WTC11 (cell line): Measurements from ENCODE around the gene SEMA4D. TPM values are rescaled to one million over a fixed set of nuclear protein-coding genes. Genes with fewer than 3 reads are reported as not detected.
A peak's percentile ranks its signal among the peaks of the same experiment; 100 is the strongest.

Source experiments
- ATAC-seq: fragments of 200-7000 bp; cut with Tn5 transposase; 2 replicates; pipeline ENCODE4 v1.10.0; 2021; ENCODE audit warnings: mild to moderate bottlenecking, moderate library complexity
- CTCF ChIA-PET: fragments of 300-600 bp; sonication (Branson Sonifier 250); formaldehyde crosslinking; loops from one replicate; lab custom pipeline; 2021; ENCODE audit warnings: antibody characterized with exemption; lab: Charles Lee
- POLR2A ChIA-PET: fragments of 350-600 bp; sonication (Branson Sonifier 250); formaldehyde crosslinking; loops from one replicate; lab custom pipeline; 2021; ENCODE audit warnings: antibody characterized with exemption; lab: Charles Lee
- DNase-seq: peaks from one replicate; pipeline ENCODE4 v3.0.0; 2021; ENCODE audit warnings: low spot score
- H3K27ac Mint-ChIP-seq: 2 replicates; pipeline ENCODE4 v1.8.0; 2021; ENCODE audit warnings: mixed read lengths
- H3K27me3 Mint-ChIP-seq: 2 replicates; pipeline ENCODE4 v1.8.0; 2021; ENCODE audit warnings: low read depth, mild to moderate bottlenecking, moderate library complexity, mixed read lengths
- H3K36me3 Mint-ChIP-seq: 2 replicates; pipeline ENCODE4 v1.8.0; 2021; ENCODE audit warnings: mixed read lengths
- H3K4me1 Mint-ChIP-seq: 2 replicates; pipeline ENCODE4 v1.8.0; 2022; ENCODE audit warnings: mixed read lengths
- H3K4me3 Mint-ChIP-seq: 2 replicates; pipeline ENCODE4 v1.8.0; 2021; ENCODE audit warnings: mild to moderate bottlenecking, moderate library complexity, mixed read lengths
- H3K9me3 Mint-ChIP-seq: 2 replicates; pipeline ENCODE4 v1.8.0; 2021; ENCODE audit warnings: mixed read lengths
- ATF1 ChIP-seq: sonication (generic); formaldehyde crosslinking; IDR thresholded peaks from 2 replicates; pipeline ENCODE4 v1.8.1; 2023; ENCODE audit warnings: mild to moderate bottlenecking, moderate library complexity, missing genetic modification reagents
- CREB1 ChIP-seq: sonication (generic); formaldehyde crosslinking; IDR thresholded peaks from 2 replicates; pipeline ENCODE4 v1.8.0; 2023; ENCODE audit warnings: mild to moderate bottlenecking, missing genetic modification reagents
- FOXJ3 ChIP-seq: sonication (generic); formaldehyde crosslinking; IDR thresholded peaks from 2 replicates; pipeline ENCODE4 v1.9.0; 2021; ENCODE audit warnings: missing genetic modification reagents, mild to moderate bottlenecking, borderline replicate concordance
- FOXK1 ChIP-seq: sonication (generic); formaldehyde crosslinking; IDR thresholded peaks from 2 replicates; pipeline ENCODE4 v1.8.0; 2022; ENCODE audit warnings: mild to moderate bottlenecking, moderate library complexity, missing genetic modification reagents
- GRHL2 ChIP-seq: fragments of 250-450 bp; sonication (Bioruptor Pico); IDR thresholded peaks from 2 replicates; pipeline ENCODE4 v1.8.0; 2022; ENCODE audit warnings: mild to moderate bottlenecking, moderate library complexity; ENCODE audit not compliant: insufficient replicate concordance, severe bottlenecking
- GTF2I ChIP-seq: fragments of 250-450 bp; sonication (Bioruptor Pico); conservative IDR thresholded peaks from 2 replicates; pipeline ENCODE4 v1.4.0; 2021; ENCODE audit warnings: mild to moderate bottlenecking
- NFATC4 ChIP-seq: fragments of 250-450 bp; sonication (Bioruptor Pico); IDR thresholded peaks from 2 replicates; pipeline ENCODE4 v1.9.0; 2021; ENCODE audit warnings: mild to moderate bottlenecking
- NFE2L1 ChIP-seq: sonication (generic); formaldehyde crosslinking; IDR thresholded peaks from 2 replicates; pipeline ENCODE4 v1.8.1; 2023; ENCODE audit warnings: missing genetic modification reagents
- RELA ChIP-seq: sonication (generic); formaldehyde crosslinking; IDR thresholded peaks from 2 replicates; pipeline ENCODE4 v1.8.1; 2022; ENCODE audit warnings: missing genetic modification reagents, mild to moderate bottlenecking, borderline replicate concordance
- TP53 ChIP-seq: sonication (generic); formaldehyde crosslinking; IDR thresholded peaks from 2 replicates; pipeline ENCODE4 v1.8.1; 2023; ENCODE audit warnings: mild to moderate bottlenecking, missing genetic modification reagents
- ZNF396 ChIP-seq: fragments of 250-450 bp; sonication (Bioruptor Pico); IDR thresholded peaks from 2 replicates; pipeline ENCODE4 v1.8.0; 2021; ENCODE audit warnings: mild to moderate bottlenecking, moderate library complexity, borderline replicate concordance
- total RNA-seq: library from RNA; stranded (reverse); gene quantifications from 3 replicates; pipeline ENCODE4 v1.2.3, GENCODE V29; 2021
- TF ChIP-seq, protein P1 (sequence below): fragments of 250-450 bp; sonication (Bioruptor Pico); conservative IDR thresholded peaks from 2 replicates; pipeline ENCODE4 v1.9.0; 2021; ENCODE audit warnings: mild to moderate bottlenecking
- TF ChIP-seq, protein P2 (sequence below): sonication (generic); formaldehyde crosslinking; IDR thresholded peaks from 2 replicates; pipeline ENCODE4 v1.8.0; 2023; ENCODE audit warnings: mild to moderate bottlenecking, missing genetic modification reagents
- TF ChIP-seq, protein P3 (sequence below): fragments of 250-450 bp; sonication (Bioruptor Pico); IDR thresholded peaks from 2 replicates; pipeline ENCODE4 v1.9.0; 2021; ENCODE audit warnings: moderate library complexity, mild to moderate bottlenecking, inconsistent platforms, borderline replicate concordance
- TF ChIP-seq, protein P4 (sequence below): fragments of 250-450 bp; sonication (Bioruptor Pico); IDR thresholded peaks from 2 replicates; pipeline ENCODE4 v1.9.0; 2021; ENCODE audit warnings: mild to moderate bottlenecking
- TF ChIP-seq, protein P5 (sequence below): sonication (generic); formaldehyde crosslinking; IDR thresholded peaks from 2 replicates; pipeline ENCODE4 v1.8.0; 2022; ENCODE audit warnings: mild to moderate bottlenecking, missing genetic modification reagents
- TF ChIP-seq, protein P6 (sequence below): sonication (generic); formaldehyde crosslinking; IDR thresholded peaks from 2 replicates; pipeline ENCODE4 v1.8.1; 2023; ENCODE audit warnings: mild to moderate bottlenecking, missing genetic modification reagents

The SEMA4D gene
- total RNA-seq, 1 experiment from 2014 or later = 67.8 TPM

DNA sequence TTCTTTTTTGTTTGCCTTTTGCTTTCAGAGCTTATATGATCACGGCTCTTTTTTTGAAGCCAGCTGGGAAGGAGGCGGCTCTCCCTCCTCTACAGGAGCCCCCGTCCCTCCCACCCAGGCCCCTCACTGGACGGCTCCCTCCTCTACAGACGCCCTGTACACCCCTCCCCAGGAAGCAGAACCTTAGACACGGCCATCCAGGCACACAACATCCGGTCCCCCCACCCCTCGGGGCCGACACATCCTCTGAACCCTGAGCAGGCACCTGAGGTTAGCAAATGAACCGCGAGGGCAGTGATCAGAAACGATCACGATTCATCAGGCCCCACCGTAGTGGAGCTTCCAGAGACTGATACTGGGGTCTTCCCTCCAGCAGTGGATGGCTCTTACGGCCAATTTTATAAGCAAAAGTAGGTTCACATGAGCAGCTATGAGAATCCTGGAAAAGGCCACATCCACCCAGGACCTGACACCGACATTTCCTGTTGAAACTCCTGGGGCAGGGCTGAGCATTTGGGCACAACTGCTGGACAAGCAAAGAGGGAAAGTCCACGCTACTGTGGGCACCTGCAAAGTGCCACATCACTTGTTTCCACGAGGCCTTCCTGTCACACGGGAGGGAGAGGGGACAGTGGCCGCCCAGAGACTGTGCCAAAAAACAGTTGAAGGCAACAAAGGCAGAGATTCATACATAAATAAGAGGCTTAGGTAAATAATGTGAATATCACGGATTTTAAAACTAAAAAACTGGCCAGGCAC is 78.9 kb downstream of the SEMA4D start:
- ChIA-PET CTCF (interaction anchor here (0.9 to 1.1 kb wide), 2 partner anchors 10 to 140 kb away, joined by 3 to 4 read pairs; no protein-coding TSS in a partner anchor), POLR2A (no interaction called here)
- Mint-ChIP-seq H3K9me3 (peaks cover 10% of the 10 kb centered on the region), H3K36me3 (peaks cover 22% of the 10 kb centered on the region), H3K27me3 (no peaks in the 10 kb centered on the region), H3K27ac (peak overlapping the region; percentile 61; the same call in 1 of the 2 replicates), H3K4me1 (peaks cover 9% of the 10 kb centered on the region; the same call in 1 of the 2 replicates), H3K4me3 (no peak overlapping the region)
- no peak for ATAC-seq
- no peak for DNase-seq
- no peak for TF ChIP-seq RELA (CRISPR knock-in tag)
- TF ChIP-seq FOXK1 = no peak
- TF ChIP-seq GRHL2 (CRISPR knock-in tag) = no peak
- TF ChIP-seq, protein P1, sequence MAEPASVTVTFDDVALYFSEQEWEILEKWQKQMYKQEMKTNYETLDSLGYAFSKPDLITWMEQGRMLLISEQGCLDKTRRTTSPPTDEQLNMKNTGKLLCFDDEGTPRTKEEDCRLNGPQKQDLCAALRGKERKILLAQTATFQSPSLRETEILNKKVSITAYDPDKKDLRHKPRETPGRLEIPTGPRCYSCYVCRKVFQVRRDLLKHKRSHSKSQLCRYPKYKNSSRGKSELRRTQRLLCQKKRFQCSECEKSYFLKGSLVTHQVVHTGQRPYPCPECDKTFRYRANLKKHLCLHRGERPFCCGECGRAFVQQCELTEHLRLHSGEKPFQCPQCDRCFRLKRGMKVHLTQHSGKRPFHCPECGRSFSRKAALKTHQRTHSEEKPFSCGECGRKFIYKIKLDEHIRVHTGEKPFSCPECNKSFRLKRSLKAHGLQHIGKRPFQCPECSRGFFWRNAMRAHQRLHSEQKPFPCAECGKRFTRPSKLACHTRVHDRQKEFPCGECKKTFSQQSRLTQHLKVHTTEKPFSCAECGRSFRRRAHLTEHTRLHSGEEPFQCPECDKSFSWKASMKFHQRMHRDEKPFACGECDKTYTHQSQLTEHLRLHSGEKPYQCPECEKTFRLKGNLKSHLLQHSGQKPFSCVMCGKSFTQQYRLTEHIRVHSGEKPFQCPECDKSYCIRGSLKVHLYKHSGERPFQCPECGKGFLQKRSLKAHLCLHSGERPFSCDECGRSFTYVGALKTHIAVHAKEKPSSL (CRISPR knock-in tag) = no peak
- no peak for TF ChIP-seq CREB1
- TF ChIP-seq GTF2I (CRISPR knock-in tag) = no peak

DNA sequence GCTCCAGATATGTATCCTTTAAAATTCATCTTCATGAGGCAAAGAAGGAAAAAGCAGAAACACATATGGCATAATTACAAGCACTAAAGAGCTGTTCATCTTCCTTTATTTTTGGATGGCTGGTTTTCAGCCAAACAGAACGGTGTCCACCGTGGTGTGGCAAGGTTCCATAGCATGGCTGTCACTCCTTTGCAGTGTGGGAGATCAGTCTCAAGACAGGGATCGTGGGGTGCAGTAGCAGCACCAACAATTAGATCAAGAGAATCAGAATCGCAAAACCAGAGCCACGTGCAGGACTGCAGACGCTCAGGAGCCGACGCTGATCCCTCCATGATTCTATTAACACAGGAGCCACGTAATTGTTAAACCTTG is 79.5 kb downstream of the SEMA4D start:
- Mint-ChIP-seq H3K36me3 (peaks cover 21% of the 10 kb centered on the region), H3K4me1 (peaks cover 15% of the 10 kb centered on the region), H3K9me3 (peaks cover 8% of the 10 kb centered on the region), H3K27me3 (no peaks in the 10 kb centered on the region), H3K4me3 (no peak overlapping the region), H3K27ac (peak overlapping the region; percentile 19)
- no peak for TF ChIP-seq ATF1 (CRISPR knock-in tag)
- TF ChIP-seq, protein P2, sequence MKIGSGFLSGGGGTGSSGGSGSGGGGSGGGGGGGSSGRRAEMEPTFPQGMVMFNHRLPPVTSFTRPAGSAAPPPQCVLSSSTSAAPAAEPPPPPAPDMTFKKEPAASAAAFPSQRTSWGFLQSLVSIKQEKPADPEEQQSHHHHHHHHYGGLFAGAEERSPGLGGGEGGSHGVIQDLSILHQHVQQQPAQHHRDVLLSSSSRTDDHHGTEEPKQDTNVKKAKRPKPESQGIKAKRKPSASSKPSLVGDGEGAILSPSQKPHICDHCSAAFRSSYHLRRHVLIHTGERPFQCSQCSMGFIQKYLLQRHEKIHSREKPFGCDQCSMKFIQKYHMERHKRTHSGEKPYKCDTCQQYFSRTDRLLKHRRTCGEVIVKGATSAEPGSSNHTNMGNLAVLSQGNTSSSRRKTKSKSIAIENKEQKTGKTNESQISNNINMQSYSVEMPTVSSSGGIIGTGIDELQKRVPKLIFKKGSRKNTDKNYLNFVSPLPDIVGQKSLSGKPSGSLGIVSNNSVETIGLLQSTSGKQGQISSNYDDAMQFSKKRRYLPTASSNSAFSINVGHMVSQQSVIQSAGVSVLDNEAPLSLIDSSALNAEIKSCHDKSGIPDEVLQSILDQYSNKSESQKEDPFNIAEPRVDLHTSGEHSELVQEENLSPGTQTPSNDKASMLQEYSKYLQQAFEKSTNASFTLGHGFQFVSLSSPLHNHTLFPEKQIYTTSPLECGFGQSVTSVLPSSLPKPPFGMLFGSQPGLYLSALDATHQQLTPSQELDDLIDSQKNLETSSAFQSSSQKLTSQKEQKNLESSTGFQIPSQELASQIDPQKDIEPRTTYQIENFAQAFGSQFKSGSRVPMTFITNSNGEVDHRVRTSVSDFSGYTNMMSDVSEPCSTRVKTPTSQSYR (CRISPR knock-in tag) = no peak
- TF ChIP-seq, protein P3, sequence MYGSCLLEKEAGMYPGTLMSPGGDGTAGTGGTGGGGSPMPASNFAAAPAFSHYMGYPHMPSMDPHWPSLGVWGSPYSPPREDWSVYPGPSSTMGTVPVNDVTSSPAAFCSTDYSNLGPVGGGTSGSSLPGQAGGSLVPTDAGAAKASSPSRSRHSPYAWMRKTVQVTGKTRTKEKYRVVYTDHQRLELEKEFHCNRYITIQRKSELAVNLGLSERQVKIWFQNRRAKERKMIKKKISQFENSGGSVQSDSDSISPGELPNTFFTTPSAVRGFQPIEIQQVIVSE (CRISPR knock-in tag) = no peak
- TF ChIP-seq FOXJ3 = no peak
- TF ChIP-seq, protein P4, sequence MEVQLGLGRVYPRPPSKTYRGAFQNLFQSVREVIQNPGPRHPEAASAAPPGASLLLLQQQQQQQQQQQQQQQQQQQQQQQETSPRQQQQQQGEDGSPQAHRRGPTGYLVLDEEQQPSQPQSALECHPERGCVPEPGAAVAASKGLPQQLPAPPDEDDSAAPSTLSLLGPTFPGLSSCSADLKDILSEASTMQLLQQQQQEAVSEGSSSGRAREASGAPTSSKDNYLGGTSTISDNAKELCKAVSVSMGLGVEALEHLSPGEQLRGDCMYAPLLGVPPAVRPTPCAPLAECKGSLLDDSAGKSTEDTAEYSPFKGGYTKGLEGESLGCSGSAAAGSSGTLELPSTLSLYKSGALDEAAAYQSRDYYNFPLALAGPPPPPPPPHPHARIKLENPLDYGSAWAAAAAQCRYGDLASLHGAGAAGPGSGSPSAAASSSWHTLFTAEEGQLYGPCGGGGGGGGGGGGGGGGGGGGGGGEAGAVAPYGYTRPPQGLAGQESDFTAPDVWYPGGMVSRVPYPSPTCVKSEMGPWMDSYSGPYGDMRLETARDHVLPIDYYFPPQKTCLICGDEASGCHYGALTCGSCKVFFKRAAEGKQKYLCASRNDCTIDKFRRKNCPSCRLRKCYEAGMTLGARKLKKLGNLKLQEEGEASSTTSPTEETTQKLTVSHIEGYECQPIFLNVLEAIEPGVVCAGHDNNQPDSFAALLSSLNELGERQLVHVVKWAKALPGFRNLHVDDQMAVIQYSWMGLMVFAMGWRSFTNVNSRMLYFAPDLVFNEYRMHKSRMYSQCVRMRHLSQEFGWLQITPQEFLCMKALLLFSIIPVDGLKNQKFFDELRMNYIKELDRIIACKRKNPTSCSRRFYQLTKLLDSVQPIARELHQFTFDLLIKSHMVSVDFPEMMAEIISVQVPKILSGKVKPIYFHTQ = no peak
- TF ChIP-seq, protein P5, sequence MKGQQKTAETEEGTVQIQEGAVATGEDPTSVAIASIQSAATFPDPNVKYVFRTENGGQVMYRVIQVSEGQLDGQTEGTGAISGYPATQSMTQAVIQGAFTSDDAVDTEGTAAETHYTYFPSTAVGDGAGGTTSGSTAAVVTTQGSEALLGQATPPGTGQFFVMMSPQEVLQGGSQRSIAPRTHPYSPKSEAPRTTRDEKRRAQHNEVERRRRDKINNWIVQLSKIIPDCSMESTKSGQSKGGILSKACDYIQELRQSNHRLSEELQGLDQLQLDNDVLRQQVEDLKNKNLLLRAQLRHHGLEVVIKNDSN (CRISPR knock-in tag) = no peak
- TF ChIP-seq, protein P6, sequence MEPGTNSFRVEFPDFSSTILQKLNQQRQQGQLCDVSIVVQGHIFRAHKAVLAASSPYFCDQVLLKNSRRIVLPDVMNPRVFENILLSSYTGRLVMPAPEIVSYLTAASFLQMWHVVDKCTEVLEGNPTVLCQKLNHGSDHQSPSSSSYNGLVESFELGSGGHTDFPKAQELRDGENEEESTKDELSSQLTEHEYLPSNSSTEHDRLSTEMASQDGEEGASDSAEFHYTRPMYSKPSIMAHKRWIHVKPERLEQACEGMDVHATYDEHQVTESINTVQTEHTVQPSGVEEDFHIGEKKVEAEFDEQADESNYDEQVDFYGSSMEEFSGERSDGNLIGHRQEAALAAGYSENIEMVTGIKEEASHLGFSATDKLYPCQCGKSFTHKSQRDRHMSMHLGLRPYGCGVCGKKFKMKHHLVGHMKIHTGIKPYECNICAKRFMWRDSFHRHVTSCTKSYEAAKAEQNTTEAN (CRISPR knock-in tag) = no peak
- no peak for TF ChIP-seq ZNF396 (CRISPR knock-in tag)
- TF ChIP-seq RELA (CRISPR knock-in tag) = no peak
- no peak for TF ChIP-seq NFE2L1 (CRISPR knock-in tag)
- no peak for TF ChIP-seq TP53 (CRISPR knock-in tag)
- TF ChIP-seq NFATC4 (CRISPR knock-in tag) = no peak
- ATAC-seq (no peak), DNase-seq (no peak)
- ChIA-PET CTCF (interaction anchor here (0.9 to 1.1 kb wide), 2 partner anchors 11 to 139 kb away, joined by 3 to 4 read pairs; no protein-coding TSS in a partner anchor), POLR2A (no interaction called here)
